GM12875 (cell line): ENCODE measurements around the gene SYT12.

Experiments
- H3K4me3 ChIP-seq: one replicate; pipeline ENCODE4 v1.5.1; 2011; ENCODE audit warnings: low read depth, low read length, control low read depth
- CTCF ChIP-seq: IDR thresholded peaks from 2 replicates; pipeline ENCODE4 v1.5.1; 2011; ENCODE audit warnings: low read depth, mild to moderate bottlenecking, control low read depth, inconsistent platforms, low read length, moderate library complexity, borderline replicate concordance; ENCODE audit not compliant: insufficient read depth

SYT12 gene

GRCh38 chr11:67051945-67052488 is 29.1 kb downstream of the SYT12 start:
- TF ChIP-seq CTCF = no peak
- H3K4me3 ChIP-seq = no peak overlapping the region

GRCh38 chr11:67052891-67053290 is 30.0 kb downstream of the SYT12 start:
- H3K4me3 ChIP-seq = no peak overlapping the region
- no peak for TF ChIP-seq CTCF

GRCh38 chr11:67053896-67054329 is 31.0 kb downstream of the SYT12 start:
- H3K4me3 ChIP-seq = no peak overlapping the region

GRCh38 chr11:67054346-67054835 is 31.5 kb downstream of the SYT12 start:
- no peak overlapping the region for H3K4me3 ChIP-seq
- no peak for TF ChIP-seq CTCF

More at GRCh38 chr11:67053896-67054329, 31.0 kb downstream of the SYT12 start:
- peak; percentile 90 for TF ChIP-seq CTCF

- no peak for TF ChIP-seq CTCF
- H3K4me3 ChIP-seq = no peak overlapping the region
Measured at GRCh38 chr11:67054836-67055523, 32.0 kb downstream of the SYT12 start.

- TF ChIP-seq CTCF = no peak
- no peak overlapping the region for H3K4me3 ChIP-seq
Measured at GRCh38 chr11:67055812-67056211, 32.9 kb downstream of the SYT12 start.

GRCh38 chr11:67056267-67057204 is 33.6 kb downstream of the SYT12 start, which contains the start of gene RHOD:
RHOD (plus strand) TSS chr11:67056847; CDS start chr11:67056903, 56 bp downstream.
- peak within 1 kb of the TSS; percentile 45 for H3K4me3 ChIP-seq
- no peak for TF ChIP-seq CTCF
